Cardiac septum (tissue), 1 donor: ENCODE measurements around the gene ADGRV1. TPM values are rescaled to one million over a fixed set of nuclear protein-coding genes. Genes with fewer than 3 reads are reported as not detected.
"Not testable (repeated sequence)": the region's sequence is repeated elsewhere in the genome, so short reads cannot be mapped to it uniquely, and the experiment has no call there.

ENCODE experiments used
- DNase-seq: peaks from one replicate; pipeline ENCODE4 v3.0.0-alpha.2; 2020; ENCODE audit warnings: low spot score
- intact Hi-C: fragments of 100-400 bp; cut with DNase I; formaldehyde crosslinking; loops from one replicate; pipeline ENCODE4 v1.14.0; 2022
- total RNA-seq: library from RNA; stranded (reverse); fragmentation: NEBNext Ultra II Directional; extraction: Animal tissue kit (Norgen Biotek cat#: 25700); gene quantifications from one replicate; pipeline ENCODE4 v1.2.1, GENCODE V29; 2021
- donor health status: DM: no; HTN: no; CAD: no.

ADGRV1 gene
- total RNA-seq, 1 donor from 2014 or later = 0.19 TPM

DNA sequence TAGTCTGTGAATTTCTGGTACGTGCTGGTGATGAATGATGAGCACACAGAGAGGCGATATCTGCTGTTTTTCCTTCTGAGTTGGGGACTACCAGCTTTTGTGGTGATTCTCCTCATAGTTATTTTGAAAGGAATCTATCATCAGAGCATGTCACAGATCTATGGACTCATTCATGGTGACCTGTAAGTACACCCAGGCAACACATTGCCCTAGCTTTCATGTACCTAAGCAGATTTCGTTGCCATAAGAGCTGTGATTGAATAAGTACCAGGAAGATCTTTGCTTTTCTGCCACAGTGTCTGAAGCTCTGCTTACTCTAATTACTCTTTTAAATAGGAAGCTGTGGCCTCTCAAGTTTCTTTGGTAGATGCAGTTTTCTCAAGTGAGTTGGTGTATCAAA lies 426.7 kb downstream of the ADGRV1 start:
- intact Hi-C loops = no loop called here
- no peak for DNase-seq

- intact Hi-C loops = no loop called here
- no peak for DNase-seq
Observed at GRCh38 chr5:90987726-90988125, 429.1 kb downstream of the ADGRV1 start.

DNA sequence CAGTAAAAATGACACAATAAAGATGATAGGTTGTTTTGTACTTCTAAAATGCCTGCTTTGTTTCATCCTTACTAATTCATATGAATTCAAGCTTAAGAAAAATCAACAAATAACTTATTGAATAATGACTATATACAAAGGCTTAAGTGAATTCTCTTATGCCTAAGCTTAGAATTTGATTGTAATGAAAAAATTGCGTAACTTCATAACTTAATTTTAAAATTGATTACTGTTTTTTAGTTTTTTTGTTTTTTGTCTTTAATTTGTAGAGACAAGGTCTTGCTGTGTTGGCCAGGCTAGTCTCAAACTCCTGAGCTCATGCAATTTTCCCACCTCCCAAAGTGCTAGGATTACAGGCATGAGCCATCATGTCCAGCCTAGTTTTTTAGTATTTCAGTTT lies 432.6 kb downstream of the ADGRV1 start:
- intact Hi-C loops = no loop called here
- no peak for DNase-seq

- intact Hi-C loops = no loop called here
- no peak for DNase-seq
Observed at GRCh38 chr5:90994796-90995195, 436.2 kb downstream of the ADGRV1 start.

DNA sequence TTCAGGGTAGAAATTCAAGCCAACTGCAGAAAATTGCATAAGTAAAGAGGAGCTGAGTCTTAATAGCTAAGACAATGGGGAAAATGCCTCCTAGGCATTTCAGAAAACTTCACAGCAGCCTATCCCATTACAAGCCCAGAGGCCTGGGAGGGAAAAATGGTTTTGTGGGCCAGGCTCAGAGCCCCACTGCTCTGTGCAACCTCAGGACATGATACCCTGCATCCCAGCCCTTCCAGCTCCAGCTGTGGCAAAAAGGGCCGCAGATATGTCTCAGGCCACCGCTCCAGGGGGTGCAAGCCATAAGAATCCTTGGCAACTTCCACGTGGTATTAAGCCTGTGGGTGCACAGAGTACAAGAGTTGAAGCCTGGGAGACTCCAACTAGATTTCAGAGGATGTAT lies 437.5 kb downstream of the ADGRV1 start:
- intact Hi-C loops = no loop called here
- DNase-seq = no peak

DNA sequence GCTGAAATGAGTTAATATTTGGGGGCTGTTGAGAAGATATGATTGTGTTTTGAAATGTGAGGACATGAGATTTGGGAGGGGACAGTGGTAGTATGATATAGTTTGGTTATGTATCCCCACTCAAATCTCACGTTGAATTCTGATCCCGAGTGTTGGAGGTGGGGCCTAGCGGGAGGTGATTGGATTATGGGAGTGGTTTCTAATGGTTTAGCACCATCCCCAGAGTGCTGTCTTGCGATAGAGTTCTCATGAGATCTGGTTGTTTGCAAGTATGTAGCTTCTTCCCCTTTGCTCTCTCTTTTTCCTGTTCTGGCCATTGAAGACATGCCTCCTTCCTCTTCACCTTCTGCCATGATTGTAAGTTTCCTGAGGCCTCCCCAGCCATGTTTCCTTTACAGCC lies 438.5 kb downstream of the ADGRV1 start:
- DNase-seq = no peak
- intact Hi-C loops = no loop called here

GRCh38 chr5:91000743-91001142 lies 442.1 kb downstream of the ADGRV1 start:
- intact Hi-C loops = no loop called here
- no peak for DNase-seq

GRCh38 chr5:91006713-91007112 lies 448.1 kb downstream of the ADGRV1 start:
- DNase-seq = no peak

DNA sequence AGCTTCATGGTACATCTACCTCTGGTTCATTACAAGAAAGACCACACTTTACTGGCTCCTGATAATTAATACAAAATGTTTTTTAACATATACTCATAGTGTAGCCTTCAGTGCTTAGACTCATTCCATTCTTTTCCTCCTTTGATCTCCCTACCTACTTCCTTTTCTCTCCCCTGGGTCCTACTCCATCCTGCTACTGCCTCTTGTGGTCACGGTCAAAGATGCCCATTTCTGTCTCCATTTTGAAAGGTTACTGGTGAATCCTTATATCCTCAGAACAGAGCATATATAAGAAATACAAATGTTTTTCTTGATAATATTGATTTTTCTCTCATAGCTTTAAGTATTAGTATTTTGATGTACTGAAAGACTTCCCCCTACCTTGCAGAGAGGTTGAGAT lies 448.7 kb downstream of the ADGRV1 start:
- no peak for DNase-seq
- intact Hi-C loops = no loop called here

More at GRCh38 chr5:91006713-91007112, 448.1 kb downstream of the ADGRV1 start:
- intact Hi-C loops = no loop called here

GRCh38 chr5:91007780-91008402 lies 449.3 kb downstream of the ADGRV1 start:
- intact Hi-C loops = no loop called here

DNA sequence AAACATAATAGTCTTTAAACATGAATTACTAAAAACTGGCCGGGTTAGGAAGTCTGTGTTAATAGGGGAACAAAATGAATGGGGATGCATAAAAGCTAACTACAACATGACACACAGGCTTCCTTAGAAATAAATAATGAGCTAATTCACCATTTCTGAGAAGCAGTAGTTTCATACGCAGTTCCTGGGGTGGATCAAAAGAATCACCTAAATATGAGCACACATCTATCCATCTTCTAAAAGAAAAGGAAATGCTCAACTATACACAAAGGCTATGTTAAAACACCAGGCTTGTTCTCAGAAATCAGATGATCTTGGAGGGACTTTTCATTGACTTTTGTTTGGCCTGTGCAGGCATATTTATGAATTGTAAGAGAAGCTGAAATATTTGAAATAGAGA lies 451.5 kb downstream of the ADGRV1 start:
- intact Hi-C loops = no loop called here
- no peak for DNase-seq

More at GRCh38 chr5:91007780-91008402, 449.3 kb downstream of the ADGRV1 start:
- no peak for DNase-seq

DNA sequence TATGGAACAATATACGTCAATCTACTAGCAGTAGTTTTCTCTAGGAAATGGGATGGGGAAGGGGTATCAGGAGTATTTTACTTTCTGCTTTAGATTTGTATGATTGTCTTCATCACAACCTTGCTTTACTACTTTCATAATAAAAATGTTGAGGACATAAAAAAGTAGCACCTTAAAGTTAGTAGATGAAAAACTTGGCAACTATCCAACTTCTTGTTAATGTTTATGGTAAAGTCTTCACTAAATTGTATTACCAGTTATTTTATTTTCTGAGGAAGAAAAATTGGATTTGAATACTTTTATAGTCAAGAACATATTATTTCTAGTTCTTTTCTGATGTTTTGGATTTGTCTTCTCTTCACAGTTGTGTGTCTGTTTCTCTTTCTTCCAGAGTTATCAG lies 452.4 kb downstream of the ADGRV1 start:
- intact Hi-C loops = no loop called here
- no peak for DNase-seq

DNA sequence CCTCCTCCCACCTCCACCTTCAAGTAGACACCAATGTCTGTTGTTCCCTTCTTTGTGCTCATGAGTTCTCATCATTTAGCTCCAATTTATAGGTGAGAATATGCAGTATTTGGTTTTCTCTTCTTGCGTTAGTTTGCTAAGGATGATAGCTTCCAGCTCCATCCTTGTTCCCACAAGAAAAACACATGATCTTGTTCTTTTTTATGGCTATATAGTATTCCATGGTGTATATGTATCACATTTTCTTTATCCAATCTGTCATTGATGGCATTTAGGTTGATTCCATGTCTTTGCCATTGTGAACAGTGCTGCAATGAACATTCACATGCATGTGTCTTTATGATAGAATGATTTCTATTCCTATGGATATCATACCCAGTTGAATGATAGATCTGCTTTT lies 454.3 kb downstream of the ADGRV1 start:
- DNase-seq, intact Hi-C loops: not testable (repeated sequence)

GRCh38 chr5:91016322-91016721 lies 457.7 kb downstream of the ADGRV1 start:
- intact Hi-C loops = no loop called here
- no peak for DNase-seq

DNA sequence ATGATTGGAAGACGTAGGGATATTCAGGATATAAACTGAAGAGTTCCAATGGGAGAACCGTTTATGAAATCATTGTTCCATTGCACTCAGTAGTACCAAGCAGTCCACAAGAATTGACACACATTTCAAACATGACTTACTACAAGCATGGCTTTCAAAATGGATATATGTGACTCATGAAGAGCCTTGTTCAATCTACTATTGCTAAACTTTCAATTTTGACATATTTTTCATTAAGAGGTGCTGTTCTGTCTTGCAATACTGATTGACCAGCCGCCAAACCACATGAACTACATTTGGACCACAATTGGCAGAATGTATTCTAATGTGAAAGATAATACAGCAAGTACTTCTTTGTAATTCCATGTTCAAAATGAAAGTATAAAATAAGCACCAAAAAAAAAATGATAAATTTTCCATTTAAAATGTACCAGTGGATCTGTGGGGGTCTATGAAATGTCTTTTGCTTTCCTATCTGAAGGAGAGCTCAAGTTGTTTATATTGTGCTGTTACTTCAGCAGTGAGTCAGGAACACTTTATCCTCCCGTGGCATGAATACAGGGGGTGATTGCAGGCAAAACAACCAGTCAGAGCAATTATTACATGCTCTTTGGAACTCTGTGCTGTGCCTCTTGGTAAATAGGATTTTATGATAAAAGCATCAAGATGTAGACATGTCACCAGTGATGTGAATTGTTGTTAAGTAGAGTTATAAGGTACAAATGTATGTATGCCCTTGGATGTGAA lies 458.5 kb downstream of the ADGRV1 start:
- intact Hi-C loops = no loop called here
- no peak for DNase-seq

DNA sequence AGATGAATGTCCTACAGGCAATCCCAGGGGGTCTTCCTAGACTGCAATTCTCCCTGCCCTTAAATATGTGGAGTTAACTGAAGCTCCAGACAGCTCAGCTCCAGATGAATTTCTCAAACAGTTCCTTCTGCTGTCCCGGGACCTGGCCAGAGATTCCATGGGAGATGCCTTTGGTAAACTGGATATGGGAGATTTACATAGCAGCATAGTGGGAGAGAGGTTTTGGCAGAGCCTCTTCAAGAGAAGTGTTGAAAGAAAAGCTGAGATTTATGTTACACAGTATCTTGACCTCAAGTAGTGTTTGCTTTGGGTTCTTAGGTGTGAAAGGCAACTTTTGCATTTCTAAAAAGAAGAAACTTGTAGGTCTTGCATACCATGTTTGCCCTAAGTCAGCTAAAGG lies 459.6 kb downstream of the ADGRV1 start:
- no peak for DNase-seq

DNA sequence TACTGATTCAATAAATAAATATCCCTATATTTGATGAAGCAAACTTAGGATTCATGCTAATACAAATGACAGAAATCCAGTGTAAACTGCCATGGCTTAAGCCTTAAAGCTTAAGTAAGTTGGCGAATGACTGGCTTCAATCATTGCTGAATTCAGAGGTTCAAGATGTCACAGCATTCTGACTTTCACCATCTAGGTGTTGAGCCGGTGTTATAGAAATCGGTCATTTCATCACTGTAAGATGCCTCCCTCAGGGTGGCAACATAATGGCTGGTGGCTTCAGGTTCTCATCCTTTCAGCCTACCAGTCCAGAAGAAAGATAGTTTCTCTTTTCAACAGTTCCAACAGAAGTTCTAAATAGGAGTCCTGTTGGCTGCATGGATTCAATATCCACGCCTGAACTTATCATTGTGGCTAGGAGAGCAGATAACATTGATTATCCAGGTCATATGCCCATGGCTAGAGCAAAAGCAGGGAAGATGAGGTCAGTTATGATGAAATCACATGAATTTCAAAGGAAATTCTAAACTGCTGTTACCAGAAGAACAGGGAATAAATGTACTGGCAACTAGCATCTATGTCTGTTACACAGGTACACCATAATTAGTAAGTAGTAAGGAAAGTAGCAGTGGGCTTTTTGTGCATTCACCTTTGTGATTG lies 460.2 kb downstream of the ADGRV1 start:
- no peak for DNase-seq
- intact Hi-C loops = no loop called here

More for the DNA sequence above, 459.6 kb downstream of the ADGRV1 start:
- intact Hi-C loops = no loop called here

DNA sequence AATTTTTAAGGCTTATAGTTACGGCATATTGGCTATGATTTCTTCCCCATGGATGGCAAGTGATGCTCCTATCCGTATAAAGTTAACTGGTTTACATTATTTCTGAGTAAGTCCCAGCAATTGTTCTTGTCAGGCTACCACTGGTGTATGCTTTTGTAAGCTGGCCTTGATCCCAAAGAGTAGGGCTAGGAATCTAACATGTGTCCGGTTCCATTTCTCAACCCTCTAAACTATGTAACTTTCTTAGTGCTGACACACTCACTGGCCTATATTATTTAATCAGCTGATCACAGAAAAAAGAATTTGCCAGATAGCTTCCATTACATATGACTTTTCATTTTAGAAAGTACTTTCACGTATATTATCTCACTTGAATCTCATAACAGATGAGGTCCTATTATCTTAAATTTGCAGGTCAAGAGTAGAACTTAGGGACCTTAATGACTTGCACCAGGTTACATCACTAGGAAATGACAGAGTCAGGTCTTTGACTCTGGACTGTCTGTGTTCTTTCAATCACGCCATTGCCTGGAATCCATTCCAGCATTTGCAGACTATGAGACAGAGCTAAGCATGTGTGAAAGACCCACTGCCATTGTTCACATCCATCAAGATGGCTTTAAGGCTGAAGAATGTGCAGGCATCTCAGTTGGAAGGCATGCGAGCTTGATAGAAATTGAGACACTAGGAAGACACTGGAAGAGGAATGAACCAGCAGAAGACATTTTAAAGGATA lies 461.6 kb downstream of the ADGRV1 start:
- intact Hi-C loops = no loop called here

GRCh38 chr5:91022518-91022917 lies 463.9 kb downstream of the ADGRV1 start:
- no peak for DNase-seq
- intact Hi-C loops = no loop called here

More for the DNA sequence above, 461.6 kb downstream of the ADGRV1 start:
- no peak for DNase-seq

DNA sequence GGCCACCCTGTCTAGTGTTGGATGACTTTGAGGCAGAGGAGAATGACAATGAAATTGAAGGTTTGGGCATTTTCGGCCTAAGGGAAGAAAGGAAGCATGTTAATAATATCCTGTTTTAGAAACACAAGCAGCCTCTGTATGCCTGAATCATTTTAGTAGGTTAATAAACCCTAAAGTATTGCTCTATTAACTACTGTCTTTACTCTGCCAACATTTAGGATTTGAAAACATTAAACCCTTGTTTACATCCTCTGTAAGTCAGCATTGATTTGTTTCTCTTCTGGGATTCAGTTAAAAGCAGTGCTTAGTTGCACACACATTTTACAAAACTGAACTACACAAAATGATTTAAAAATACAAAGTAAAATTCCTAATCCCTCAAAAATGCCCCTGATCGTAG lies 465.6 kb downstream of the ADGRV1 start:
- intact Hi-C loops = no loop called here
- DNase-seq = no peak
